GM18907 (cell line): Measurements from ENCODE around the gene HSBP1L1.
A peak's percentile ranks its signal among the peaks of the same experiment; 100 is the strongest.

Source experiments
- ATAC-seq: cut with Tn5 transposase; IDR thresholded peaks from one replicate; pipeline ENCODE4 v1.9.1; 2021; ENCODE audit warnings: mild to moderate bottlenecking, moderate library complexity; ENCODE audit not compliant: unreplicated experiment

The HSBP1L1 gene

GRCh38 chr18:79944126-79944731, 20.2 kb upstream of the HSBP1L1 start:
- no peak for ATAC-seq

- no peak for ATAC-seq
Measured at GRCh38 chr18:79944746-79945117, 19.7 kb upstream of the HSBP1L1 start.

- no peak for ATAC-seq
Measured at GRCh38 chr18:79945118-79946042, 19.1 kb upstream of the HSBP1L1 start.

GRCh38 chr18:79947054-79947755, 17.2 kb upstream of the HSBP1L1 start:
- ATAC-seq, result no peak

GRCh38 chr18:79947881-79948610, 16.4 kb upstream of the HSBP1L1 start:
- no peak for ATAC-seq

- no peak for ATAC-seq
Measured at GRCh38 chr18:79948719-79949411, 15.6 kb upstream of the HSBP1L1 start.

- ATAC-seq, result peak; percentile 31
Measured at GRCh38 chr18:79949697-79950487, 14.6 kb upstream of the HSBP1L1 start.

GRCh38 chr18:79950515-79951341, 13.7 kb upstream of the HSBP1L1 start:
- ATAC-seq, result peak; percentile 32

- ATAC-seq, result peak; percentile 73
Measured at GRCh38 chr18:79951545-79952455, 12.6 kb upstream of the HSBP1L1 start, which contains the start of gene SLC66A2. Gene SLC66A2 (minus strand): TSS chr18:79951653. CDS start chr18:79950926, 727 bp downstream.

GRCh38 chr18:79952456-79952995, 11.9 kb upstream of the HSBP1L1 start:
- ATAC-seq, result no peak

- no peak for ATAC-seq
Measured at GRCh38 chr18:79952996-79953559, 11.4 kb upstream of the HSBP1L1 start.

- no peak for ATAC-seq
Measured at GRCh38 chr18:79953971-79954651, 10.3 kb upstream of the HSBP1L1 start.

GRCh38 chr18:79954791-79955190, 9.7 kb upstream of the HSBP1L1 start:
- no peak for ATAC-seq

GRCh38 chr18:79955302-79956075, 9.0 kb upstream of the HSBP1L1 start:
- no peak for ATAC-seq

- no peak for ATAC-seq
Measured at GRCh38 chr18:79956276-79956675, 8.2 kb upstream of the HSBP1L1 start.

GRCh38 chr18:79958981-79959380, 5.5 kb upstream of the HSBP1L1 start:
- no peak for ATAC-seq
